GM21825 (cell line): ENCODE data around the gene CUL9.

Source experiments
- ATAC-seq: cut with Tn5 transposase; IDR thresholded peaks from one replicate; pipeline ENCODE4 v1.9.1; 2021; ENCODE audit warnings: mild to moderate bottlenecking, moderate library complexity; ENCODE audit not compliant: unreplicated experiment

CUL9 gene

DNA sequence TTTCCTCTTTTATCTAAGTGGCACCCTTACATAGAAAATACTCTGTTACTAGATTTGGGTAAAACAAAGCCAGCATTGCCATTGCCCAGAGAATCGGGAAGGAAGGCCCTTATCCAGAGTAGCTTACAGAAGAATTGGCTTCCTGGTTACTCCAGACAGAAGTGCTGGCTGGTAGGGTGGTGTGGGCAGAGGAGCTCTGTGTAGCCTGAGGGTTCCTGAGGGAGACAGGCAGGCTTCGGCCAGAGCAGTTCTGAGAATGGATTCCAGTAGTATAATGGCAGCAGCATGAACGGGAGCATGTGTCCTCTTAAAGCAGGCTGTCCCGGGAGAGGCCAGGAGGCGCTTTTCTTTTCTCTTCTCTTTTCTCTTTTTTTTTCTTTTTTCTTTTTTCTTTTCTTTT lies 11.9 kb downstream of the CUL9 start:
- ATAC-seq: no peak

DNA sequence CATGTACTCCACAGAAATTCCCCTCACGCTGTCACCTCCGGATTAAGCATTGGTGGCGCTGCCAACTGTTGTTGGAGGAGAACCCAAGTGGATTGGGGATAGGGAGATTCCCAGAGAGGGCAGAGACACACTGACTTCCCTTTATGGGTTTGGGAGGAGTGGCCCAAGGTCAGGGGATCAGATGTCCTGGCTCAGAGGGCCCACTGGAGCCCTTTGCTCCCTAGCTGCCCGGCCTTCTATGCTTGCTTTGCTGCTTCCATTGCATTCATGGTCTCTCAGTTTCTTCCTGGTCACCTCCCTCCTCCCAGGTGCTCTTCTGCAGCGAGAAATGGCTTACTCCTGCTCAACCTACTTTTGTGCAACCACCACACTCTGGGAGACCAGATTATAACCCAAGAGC lies 14.3 kb downstream of the CUL9 start:
- ATAC-seq: no peak

DNA sequence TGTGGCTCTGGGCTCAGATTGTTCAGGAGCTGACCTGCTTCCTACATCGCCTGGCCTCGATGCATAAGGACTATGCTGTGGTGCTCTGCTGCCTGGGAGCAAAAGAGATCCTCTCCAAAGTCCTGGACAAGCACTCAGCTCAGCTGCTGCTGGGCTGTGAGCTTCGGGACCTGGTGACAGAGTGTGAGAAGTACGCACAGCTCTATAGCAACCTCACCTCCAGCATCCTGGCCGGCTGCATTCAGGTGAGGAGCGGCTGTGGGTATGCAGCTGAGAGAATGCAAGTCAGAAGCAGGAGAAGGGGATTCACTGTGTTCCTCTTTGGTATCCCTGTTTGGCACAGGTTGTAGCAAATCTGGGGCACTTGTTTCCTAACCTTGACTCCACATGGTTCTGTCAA lies 17.9 kb downstream of the CUL9 start:
- ATAC-seq: no peak

DNA sequence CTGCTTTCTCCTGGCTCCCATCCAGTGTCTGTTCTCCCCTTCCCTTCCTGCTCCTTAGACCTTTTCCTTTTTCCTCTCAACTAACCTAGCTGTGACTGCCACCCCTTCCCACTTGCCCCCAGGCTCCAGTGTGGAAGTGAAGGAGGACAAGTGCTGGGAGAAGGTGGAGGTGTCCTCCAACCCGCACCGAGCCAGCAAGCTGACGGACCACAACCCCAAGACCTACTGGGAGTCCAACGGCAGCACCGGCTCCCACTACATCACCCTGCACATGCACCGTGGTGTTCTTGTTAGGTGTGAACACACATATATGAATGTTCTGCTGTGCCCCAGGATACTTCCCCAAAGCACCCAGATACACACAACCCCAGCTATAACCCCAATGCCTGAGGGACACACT lies 18.5 kb downstream of the CUL9 start:
- no peak for ATAC-seq

DNA sequence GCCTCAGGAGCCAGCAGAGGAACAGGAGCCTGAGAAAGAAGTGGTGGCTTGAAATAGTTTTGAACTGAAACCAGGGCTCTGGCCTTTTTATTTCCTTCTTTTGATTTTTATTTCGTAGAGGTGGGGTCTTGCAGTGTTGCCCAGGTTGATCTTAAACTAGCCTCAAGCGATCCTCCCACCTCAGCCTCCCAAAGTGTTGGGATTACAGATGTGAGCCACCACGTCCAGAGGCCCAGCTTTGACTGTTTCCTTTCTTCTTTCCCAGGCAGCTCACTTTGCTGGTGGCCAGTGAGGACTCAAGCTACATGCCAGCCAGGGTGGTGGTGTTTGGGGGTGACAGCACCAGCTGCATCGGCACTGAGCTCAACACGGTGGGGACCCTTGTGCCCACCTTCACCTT lies 20.5 kb downstream of the CUL9 start:
- no peak for ATAC-seq

DNA sequence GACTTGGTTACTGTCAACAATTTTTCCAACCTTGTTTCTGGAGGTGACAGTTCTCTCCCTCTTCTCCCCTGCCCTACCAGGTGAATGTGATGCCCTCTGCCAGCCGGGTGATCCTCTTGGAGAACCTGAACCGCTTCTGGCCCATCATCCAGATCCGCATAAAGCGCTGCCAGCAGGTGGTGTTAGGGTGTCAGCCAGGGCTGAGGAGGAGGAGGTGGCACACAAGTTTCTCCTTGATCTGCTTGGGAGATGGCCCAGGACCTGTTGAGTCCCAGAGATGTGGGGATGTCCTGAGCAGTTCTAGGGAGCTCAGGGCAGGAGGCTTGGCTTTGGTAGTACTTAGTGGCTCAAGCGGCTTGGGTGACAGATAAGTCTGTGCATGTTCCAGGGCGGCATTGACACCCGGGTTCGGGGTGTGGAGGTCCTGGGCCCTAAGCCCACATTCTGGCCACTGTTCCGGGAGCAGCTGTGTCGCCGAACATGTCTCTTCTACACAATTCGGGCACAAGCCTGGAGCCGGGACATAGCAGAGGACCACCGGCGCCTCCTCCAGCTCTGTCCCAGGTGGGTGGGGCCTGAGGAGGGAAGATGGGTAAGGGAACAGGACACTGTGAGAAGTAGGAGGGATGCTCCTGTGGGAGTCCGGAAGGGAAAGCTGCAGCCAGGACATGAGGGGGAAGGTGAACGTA lies 21.2 kb downstream of the CUL9 start:
- ATAC-seq: no peak

DNA sequence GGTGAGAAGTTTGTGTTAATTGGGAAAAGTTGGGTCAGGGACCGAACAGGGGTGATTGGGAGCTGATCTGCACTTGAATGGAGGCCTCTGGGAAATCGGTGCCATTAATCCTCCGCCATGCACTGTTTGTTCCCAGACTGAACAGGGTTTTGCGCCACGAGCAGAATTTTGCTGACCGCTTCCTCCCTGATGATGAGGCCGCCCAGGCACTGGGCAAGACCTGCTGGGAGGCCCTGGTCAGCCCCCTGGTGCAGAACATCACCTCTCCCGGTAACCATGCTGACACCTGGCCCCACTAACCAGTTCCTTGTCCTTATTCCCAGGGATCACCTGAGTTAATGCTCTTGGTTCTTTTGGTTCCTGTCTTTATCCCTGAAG lies 21.7 kb downstream of the CUL9 start:
- no peak for ATAC-seq

DNA sequence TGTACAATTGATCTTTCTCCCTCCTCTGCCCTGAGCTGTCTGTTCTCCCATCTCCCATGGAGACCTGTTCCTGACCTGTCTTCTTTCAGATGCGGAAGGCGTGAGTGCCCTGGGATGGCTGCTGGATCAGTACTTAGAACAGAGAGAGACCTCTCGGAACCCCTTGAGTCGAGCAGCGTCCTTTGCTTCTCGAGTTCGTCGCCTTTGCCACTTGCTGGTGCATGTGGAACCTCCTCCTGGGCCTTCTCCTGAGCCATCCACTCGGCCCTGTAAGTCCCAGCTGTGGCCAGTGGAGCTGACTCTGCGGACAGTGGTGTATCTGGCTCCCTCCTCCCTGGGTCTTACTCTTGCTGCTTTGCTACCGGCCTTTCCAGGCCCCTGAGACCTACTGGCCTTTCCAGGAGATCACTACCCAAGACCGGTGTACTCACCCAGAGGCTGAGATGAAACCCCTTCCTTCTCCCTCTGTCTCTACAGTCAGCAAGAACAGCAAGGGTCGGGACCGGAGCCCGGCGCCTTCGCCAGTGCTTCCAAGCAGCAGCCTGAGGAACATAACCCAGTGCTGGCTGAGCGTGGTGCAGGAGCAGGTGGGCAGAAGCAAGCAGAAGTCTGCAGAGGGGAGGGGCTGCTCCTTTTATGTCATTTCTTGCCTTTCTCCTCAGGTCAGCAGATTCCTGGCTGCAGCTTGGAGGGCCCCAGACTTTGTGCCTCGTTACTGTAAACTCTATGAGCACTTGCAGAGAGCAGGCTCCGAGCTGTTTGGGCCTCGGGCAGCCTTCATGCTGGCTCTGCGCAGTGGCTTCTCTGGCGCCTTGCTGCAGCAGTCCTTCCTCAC lies 22.5 kb downstream of the CUL9 start:
- no peak for ATAC-seq

DNA sequence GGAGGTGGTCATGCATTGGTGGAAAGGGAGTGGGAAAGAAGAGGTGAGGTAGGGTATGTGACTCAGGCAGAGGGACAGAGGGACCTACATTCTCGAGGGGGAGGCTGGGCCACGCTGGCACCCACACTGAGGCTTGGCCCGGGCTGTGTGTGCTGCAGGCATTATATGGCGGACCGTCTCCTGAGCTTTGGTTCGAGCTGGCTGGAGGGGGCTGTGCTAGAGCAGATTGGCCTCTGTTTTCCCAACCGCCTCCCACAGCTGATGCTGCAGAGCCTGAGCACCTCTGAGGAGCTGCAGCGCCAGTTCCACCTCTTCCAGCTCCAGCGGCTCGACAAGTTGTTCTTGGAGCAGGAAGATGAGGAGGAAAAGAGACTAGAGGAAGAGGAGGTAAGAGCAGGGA lies 23.9 kb downstream of the CUL9 start:
- no peak for ATAC-seq

DNA sequence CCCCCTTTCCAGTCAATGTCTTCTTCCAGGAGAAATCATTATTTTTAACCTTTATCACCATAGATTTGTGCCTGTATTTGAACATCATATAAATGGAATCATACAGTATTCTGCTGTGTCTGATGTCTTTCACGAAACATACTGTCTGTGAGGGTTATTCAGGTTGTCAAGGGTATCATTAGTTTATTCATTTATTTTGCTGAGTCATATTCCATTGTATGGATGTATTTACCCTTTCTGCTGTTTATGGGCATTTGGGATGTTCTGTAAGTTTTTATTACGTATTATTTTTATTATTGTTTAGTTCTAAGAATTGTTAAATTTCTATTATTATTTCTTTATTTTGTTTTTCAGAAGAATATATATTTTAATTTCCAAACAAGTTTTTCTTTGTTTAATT lies 25.3 kb downstream of the CUL9 start:
- no peak for ATAC-seq

DNA sequence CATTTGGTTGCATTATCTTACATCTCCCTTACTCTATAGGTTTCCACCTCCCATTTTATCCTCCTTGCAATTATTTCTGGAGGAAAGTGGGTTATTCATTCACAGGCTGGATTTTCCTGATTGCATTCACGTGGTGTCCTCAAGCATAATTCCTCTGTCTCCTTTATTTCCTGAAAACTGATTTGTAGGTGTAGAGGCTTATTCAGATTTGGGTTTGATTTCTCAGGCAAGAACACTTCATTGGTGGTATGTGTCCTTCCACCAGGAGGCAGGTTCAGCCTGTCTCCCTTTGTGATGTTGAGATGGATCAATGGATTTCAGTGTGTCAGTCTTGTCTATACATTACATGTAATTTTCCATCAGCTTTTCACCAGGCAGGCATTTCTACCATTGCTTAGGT lies 30.0 kb downstream of the CUL9 start:
- no peak for ATAC-seq

DNA sequence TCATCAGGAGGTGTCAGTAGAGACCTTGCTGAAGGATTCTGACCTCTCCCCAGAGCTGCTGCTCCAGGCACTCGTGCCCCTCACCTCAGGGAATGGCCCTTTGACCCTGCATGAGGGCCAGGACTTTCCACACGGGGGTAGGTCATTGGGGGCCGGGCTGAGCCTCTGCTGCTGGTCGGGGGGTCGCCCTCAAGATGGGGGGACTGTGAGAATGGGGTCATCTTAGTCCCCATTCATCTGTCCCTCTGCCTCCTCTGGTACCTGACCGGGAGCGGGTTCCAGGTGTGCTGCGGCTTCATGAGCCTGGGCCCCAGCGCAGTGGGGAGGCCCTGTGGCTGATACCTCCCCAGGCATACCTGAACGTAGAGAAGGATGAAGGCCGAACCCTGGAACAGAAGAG lies 31.4 kb downstream of the CUL9 start:
- no peak for ATAC-seq

DNA sequence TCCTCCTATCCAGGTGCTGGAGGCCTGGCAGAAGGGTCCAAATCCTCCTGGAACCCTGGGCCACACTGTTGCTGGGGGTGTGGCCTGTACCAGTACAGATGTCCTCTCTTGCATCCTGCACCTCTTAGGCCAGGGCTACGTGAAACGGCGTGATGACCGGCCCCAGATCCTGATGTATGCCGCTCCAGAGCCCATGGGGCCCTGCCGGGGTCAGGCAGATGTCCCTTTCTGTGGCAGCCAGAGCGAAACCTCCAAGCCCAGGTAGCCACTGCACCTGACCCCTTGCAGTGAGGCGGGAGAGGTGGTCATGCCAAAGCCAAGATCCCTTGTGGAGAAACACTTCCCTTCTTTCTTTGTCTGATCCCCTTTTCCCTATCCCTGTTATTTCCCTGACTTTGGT lies 33.1 kb downstream of the CUL9 start:
- ATAC-seq: no peak

DNA sequence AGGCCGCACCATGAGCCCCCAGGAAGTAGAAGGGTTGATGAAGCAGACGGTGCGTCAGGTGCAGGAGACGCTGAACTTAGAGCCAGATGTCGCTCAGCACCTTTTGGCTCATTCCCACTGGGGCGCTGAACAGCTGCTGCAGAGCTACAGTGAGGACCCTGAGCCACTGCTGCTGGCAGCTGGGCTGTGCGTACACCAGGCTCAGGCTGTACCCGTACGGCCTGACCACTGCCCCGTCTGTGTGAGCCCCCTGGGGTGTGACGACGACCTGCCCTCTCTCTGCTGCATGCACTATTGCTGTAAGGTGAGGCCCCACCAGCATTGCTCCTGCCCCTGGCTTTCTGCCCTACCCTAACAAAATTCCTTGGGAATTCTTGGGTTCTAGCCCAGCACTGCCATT lies 34.2 kb downstream of the CUL9 start:
- ATAC-seq: no peak

DNA sequence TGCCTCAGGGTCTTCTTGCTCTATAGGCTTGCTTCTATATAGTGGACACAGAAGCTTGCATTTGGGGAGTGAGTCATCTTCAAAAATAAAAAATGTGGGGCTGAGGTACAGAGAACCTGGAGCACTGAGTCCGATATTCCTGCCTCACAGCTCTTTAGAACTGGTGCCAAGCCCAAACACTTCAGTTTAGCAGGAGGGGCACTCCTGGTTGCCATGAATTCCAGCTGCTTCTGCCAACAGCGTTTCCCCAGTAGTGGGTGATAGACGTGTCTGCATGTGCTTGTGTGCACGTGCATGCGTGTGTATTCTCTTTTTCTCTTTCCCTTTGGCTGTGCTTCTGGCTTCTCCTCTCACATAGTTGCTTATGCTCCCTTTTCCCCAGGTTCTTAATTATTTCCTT lies 35.4 kb downstream of the CUL9 start:
- ATAC-seq: no peak

DNA sequence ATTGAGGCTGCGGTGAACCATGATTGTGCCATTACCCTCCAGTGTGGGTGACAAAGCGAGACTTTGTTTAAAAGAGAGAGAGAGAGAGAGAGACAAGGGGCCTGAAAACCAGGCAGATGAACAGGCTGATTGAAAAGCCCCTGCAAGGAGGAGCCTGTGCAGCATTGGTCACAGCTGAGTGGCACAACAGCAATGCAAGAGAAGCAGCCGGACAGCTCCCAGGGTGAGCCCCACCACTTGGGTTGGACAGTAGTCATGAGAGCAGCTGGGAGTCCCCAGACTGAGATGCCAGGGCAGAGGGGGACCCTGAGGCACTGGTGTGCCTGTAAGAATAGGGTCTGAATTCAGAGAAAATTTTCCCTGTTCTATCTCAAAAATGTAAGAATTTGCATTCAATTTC lies 37.1 kb downstream of the CUL9 start:
- ATAC-seq: no peak

DNA sequence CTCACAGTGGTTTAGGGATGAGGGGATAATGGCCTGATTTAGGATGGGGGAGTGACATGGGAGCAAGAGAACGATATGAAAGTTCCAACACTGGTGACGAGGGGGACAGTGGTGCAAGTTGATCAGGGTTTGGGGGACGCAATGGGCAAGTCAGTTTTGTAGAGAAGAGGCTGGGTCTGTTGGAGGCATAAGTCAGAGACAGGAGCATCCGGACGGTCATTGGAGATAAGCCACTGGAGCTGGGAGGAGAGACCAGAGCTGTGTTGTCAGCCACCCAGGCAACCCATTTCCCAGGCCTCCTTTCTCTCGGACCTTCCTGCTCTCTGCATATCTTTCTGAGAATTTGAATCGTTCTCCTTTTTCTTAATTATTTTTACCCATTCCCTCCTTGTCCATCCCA lies 37.8 kb downstream of the CUL9 start:
- ATAC-seq: no peak

DNA sequence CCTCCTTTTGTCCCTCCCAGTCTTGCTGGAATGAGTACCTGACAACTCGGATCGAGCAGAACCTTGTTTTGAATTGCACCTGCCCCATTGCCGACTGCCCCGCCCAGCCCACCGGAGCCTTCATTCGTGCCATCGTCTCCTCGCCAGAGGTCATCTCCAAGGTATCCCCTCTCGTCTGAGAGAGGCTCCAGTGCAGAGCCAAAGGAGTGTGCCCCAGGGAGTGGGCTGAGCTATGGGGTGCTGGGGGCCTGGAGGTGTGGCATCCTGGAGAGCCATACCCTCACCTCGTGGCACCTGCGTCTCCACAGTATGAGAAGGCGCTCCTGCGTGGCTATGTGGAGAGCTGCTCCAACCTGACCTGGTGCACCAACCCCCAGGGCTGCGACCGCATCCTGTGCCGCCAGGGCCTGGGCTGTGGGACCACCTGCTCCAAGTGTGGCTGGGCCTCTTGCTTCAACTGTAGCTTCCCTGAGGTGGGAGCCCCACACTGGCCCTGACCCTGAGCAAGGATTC lies 38.5 kb downstream of the CUL9 start:
- ATAC-seq: no peak

DNA sequence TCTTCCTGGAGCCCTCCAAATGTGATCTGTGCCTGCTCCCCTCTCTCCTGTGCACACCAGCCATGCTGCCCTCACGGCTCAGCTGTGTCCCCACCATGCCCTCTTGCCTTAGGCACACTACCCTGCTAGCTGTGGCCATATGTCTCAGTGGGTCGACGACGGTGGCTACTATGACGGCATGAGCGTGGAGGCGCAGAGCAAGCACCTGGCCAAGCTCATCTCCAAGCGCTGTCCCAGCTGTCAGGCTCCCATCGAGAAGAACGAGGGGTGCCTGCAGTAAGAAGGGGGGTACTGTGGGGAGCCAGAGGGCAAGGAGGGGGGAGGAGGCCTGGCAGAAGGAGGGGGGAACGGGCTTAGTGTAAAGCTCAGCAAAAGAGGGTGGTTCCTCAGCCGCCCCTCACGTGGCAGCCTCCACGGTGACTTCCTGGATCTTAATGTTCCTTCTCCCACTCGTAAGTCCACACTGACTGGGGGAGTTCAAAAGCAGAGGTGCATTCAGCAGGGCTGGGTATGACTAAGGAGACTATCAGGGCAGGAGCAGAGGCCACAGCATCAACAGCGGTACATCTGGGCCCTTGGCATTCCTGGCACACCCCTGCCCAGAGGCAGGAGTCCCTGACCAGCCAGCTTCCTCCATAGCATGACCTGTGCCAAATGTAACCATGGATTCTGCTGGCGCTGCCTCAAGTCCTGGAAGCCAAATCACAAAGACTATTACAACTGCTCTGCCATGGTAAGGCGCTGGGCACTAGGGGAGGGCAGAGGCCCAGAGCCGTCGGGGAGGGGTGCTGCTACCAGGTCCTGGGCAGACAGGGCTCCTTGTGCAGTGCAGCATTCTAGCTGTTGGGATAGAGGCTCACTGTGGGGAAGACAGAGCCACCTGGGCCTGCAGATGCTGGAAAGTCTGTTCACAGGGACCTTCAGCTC lies 39.3 kb downstream of the CUL9 start:
- no peak for ATAC-seq

DNA sequence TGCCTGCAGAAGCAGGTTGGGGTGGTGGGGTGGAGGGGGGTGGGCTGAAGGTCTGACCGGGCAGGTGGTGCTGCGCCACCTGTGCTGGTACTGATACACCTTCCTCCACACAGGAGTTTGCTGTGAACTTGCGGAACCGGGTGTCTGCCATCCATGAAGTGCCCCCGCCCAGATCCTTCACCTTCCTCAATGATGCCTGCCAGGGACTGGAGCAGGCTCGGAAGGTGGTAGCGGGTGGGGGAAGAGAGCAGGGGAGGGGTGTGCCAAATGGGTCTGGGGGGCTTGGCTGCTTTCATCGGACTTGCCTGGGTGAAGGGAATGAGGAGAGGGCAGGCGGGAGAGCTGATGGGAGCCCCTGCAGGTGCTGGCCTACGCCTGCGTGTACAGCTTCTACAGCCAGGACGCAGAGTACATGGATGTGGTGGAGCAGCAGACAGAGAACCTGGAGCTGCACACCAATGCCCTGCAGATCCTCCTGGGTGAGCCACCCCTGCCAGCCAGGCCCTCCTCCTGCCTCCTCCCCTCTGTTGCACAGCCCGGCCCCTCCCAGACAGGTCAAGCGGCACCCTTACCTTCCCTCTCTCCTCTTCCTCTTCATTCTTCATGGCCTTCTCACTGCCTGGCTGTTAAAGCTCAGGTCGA lies 40.5 kb downstream of the CUL9 start:
- ATAC-seq: no peak

DNA sequence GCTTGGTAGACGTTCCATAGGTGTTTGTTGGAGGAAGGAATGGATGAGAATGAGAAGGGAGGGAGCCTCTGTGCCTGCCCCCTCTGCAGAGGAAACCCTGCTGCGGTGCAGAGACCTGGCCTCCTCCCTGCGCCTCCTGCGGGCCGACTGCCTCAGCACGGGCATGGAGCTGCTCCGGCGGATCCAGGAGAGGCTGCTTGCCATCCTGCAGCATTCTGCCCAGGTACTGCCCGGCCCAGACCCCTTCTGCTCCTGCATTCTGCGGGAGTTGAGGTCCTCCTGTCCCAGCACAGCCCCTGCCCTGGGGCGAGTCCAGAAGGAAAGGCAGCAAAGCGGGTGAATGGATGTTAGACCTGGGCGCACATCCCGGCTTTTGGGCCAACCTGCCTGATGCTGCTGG lies 41.2 kb downstream of the CUL9 start:
- no peak for ATAC-seq
